GM12878 (cell line): ENCODE data around the gene GABRB1. TPM values are rescaled to one million over a fixed set of nuclear protein-coding genes. Genes with fewer than 3 reads are reported as not detected.

Experiments used
- ATAC-seq: fragments of 200-7000 bp; cut with Tn5 transposase; 3 replicates; pipeline ENCODE4 v1.9.1; 2020; ENCODE audit warnings: mild to moderate bottlenecking, moderate library complexity
- BruUV-seq: library from RNA; stranded (reverse); fragments of 400-500 nt; replicated peaks from 2 replicates; lab custom pipeline; 2021; lab: Mats Ljungman, UMichigan
- CTCF ChIA-PET: fragments of 300-600 bp; sonication (Branson Sonifier 250); formaldehyde crosslinking; extraction: SDS; loops from one replicate; lab custom pipeline; 2021; ENCODE audit warnings: inconsistent platforms; lab: Yijun Ruan, JAX
- POLR2A ChIA-PET: fragments of 350-600 bp; formaldehyde crosslinking; extraction: SDS; loops from one replicate; lab custom pipeline; 2021; ENCODE audit warnings: inconsistent platforms; lab: Charles Lee
- RAD21 ChIA-PET: fragments of 300-600 bp; sonication (Branson Sonifier 250); formaldehyde crosslinking; loops from one replicate; lab custom pipeline; 2023; ENCODE audit warnings: antibody characterized with exemption; ENCODE audit not compliant: unreplicated experiment; lab: Charles Lee
- SMC1A ChIA-PET: fragments of 300-600 bp; sonication (Branson Sonifier 250); formaldehyde crosslinking; loops from one replicate; lab custom pipeline; 2023; ENCODE audit not compliant: unreplicated experiment, uncharacterized antibody; lab: Charles Lee
- DNase-seq: peaks from one replicate; pipeline ENCODE4 v3.0.0-alpha.2; 2011; ENCODE audit warnings: low read depth, low spot score
- FAIRE-seq: peaks from 3 replicates; lab custom pipeline; 2011; peaks lifted over from hg19 to GRCh38; lab: Jason Lieb, UNC
- H2AFZ ChIP-seq: 2 replicates; pipeline ENCODE4 v1.6.0; 2011; ENCODE audit warnings: low read depth, low read length, control low read depth; ENCODE audit not compliant: control insufficient read depth
- H3K27ac ChIP-seq: 2 replicates; pipeline ENCODE4 v1.5.1; 2011; ENCODE audit warnings: control low read depth; ENCODE audit not compliant: control insufficient read depth, insufficient read depth
- H3K27me3 ChIP-seq, 2 experiments: replicated peaks in 1 of 2; 2 replicates each; pipeline versions ENCODE4 v1.6.0 to v1.6.1; 2011; ENCODE audit warnings: low read length in 1 of 2; ENCODE audit not compliant: control insufficient read depth in 2 of 2, insufficient read depth in 2 of 2
- H3K36me3 ChIP-seq, 2 experiments: 2 replicates each; pipeline ENCODE4 v1.5.1; 2011; ENCODE audit warnings: low read length in 1 of 2; ENCODE audit not compliant: control insufficient read depth in 2 of 2, insufficient read depth in 2 of 2
- H3K4me1 ChIP-seq: 2 replicates; pipeline ENCODE4 v1.6.1; 2011; ENCODE audit warnings: mild to moderate bottlenecking, low read length, moderate library complexity, mixed read lengths; ENCODE audit not compliant: control insufficient read depth, insufficient read depth
- H3K4me2 ChIP-seq: 2 replicates; pipeline ENCODE4 v1.6.0; 2011; ENCODE audit warnings: control low read depth; ENCODE audit not compliant: control insufficient read depth, insufficient read depth
- H3K4me3 ChIP-seq: fragments of 200-600 bp; sonication (generic); 2 replicates; pipeline ENCODE4 v1.5.1; 2016
- H3K79me2 ChIP-seq: 2 replicates; pipeline ENCODE4 v1.6.0; 2011; ENCODE audit warnings: low read length; ENCODE audit not compliant: control insufficient read depth, insufficient read depth
- H3K9ac ChIP-seq: 2 replicates; pipeline ENCODE4 v1.8.0; 2011; ENCODE audit warnings: low read length, control low read depth, mixed read lengths; ENCODE audit not compliant: control insufficient read depth, insufficient read depth
- H3K9me3 ChIP-seq: replicated peaks from 3 replicates; pipeline ENCODE4 v1.5.1; 2011; ENCODE audit warnings: mild to moderate bottlenecking, low read length; ENCODE audit not compliant: control insufficient read depth, insufficient read depth
- H4K20me1 ChIP-seq: 2 replicates; pipeline ENCODE4 v1.6.0; 2011; ENCODE audit not compliant: control insufficient read depth, insufficient read depth
- CBX5 ChIP-seq: sonication (generic); IDR thresholded peaks from 2 replicates; pipeline ENCODE4 v1.6.1; 2016; ENCODE audit warnings: low read depth, moderate library complexity, mild to moderate bottlenecking, inconsistent platforms
- CTCF ChIP-seq, 3 experiments: IDR thresholded peaks in 2 of 3; conservative IDR thresholded peaks in 1 of 3; 2 replicates each; pipeline ENCODE4 v1.5.1; 2011; ENCODE audit warnings: low read depth in 3 of 3, low read length in 3 of 3, mild to moderate bottlenecking in 3 of 3, control low read depth in 2 of 3, moderate library complexity in 2 of 3, inconsistent platforms in 1 of 3, mixed read lengths in 1 of 3; ENCODE audit not compliant: control insufficient read depth in 2 of 3, insufficient read depth in 1 of 3; ENCODE audit errors: extremely low read depth in 1 of 3
- E4F1 ChIP-seq: fragments of 450-650 bp; IDR thresholded peaks from 2 replicates; pipeline ENCODE4 v1.6.1; 2018; ENCODE audit warnings: borderline replicate concordance, mild to moderate bottlenecking; ENCODE audit not compliant: partially characterized antibody
- MAX ChIP-seq: IDR thresholded peaks from 2 replicates; pipeline ENCODE4 v1.6.1; 2012; ENCODE audit warnings: low read depth, low read length, improper control_type of control experiment
- NFYA ChIP-seq: IDR thresholded peaks from 2 replicates; pipeline ENCODE4 v1.6.1; 2011; ENCODE audit warnings: low read depth, mild to moderate bottlenecking, low read length, improper control_type of control experiment, borderline replicate concordance
- NR2C2 ChIP-seq: IDR thresholded peaks from 2 replicates; pipeline ENCODE4 v1.6.1; 2011; ENCODE audit warnings: borderline replicate concordance, low read depth; ENCODE audit not compliant: control insufficient read depth, insufficient read length
- RB1 ChIP-seq: fragments of 450-650 bp; formaldehyde crosslinking; IDR thresholded peaks from 2 replicates; pipeline ENCODE4 v1.6.1; 2017; ENCODE audit warnings: mild to moderate bottlenecking, borderline replicate concordance
- SIX5 ChIP-seq: IDR thresholded peaks from 2 replicates; pipeline ENCODE4 v1.6.1; 2011; ENCODE audit warnings: mild to moderate bottlenecking, low read depth, low read length, moderate library complexity; ENCODE audit not compliant: severe bottlenecking
- SMAD5 ChIP-seq: IDR thresholded peaks from 2 replicates; pipeline ENCODE4 v1.6.1; 2016; ENCODE audit warnings: antibody characterized with exemption, low read depth
- SUPT20H ChIP-seq: IDR thresholded peaks from 2 replicates; pipeline ENCODE4 v1.6.1; 2011; ENCODE audit warnings: low read depth, mild to moderate bottlenecking, low read length, moderate library complexity, borderline replicate concordance; ENCODE audit not compliant: control insufficient read depth
- SUZ12 ChIP-seq: fragments of 200-600 bp; sonication (generic); IDR thresholded peaks from one replicate; pipeline ENCODE4 v1.6.1; 2018; ENCODE audit warnings: antibody characterized with exemption, mild to moderate bottlenecking; ENCODE audit not compliant: unreplicated experiment
- TBL1XR1 ChIP-seq: IDR thresholded peaks from 2 replicates; pipeline ENCODE4 v1.6.1; 2012; ENCODE audit warnings: low read depth, low read length, improper control_type of control experiment
- ZBTB40 ChIP-seq: fragments of 450-650 bp; IDR thresholded peaks from 2 replicates; pipeline ENCODE4 v1.6.1; 2016; ENCODE audit warnings: mild to moderate bottlenecking, moderate library complexity, borderline replicate concordance
- WGBS: methylation state at CpG from one replicate; pipeline ENCODE4 v1.1.6; 2016; ENCODE audit warnings: low lambda C conversion rate; ENCODE audit not compliant: insufficient replicate concordance, insufficient coverage; ENCODE audit errors: missing lambda C conversion rate; 5-methylcytosine and 5-hydroxymethylcytosine counted together
- in situ Hi-C: fragments of 300-500 bp; cut with MboI; formaldehyde crosslinking; loops from 9 replicates; pipeline ENCODE4 v1.14.3; 2018; ENCODE audit warnings: mixed read lengths
- intact Hi-C: fragments of 100-400 bp; cut with micrococcal nuclease; formaldehyde crosslinking; loops from one replicate; pipeline ENCODE4 v1.14.2; 2022; ENCODE audit not compliant: unreplicated experiment
- polyA plus RNA-seq, 11 experiments: library from polyadenylated mRNA; depleted of rRNA in 4 of 11; unstranded in 6 of 11; stranded (reverse) in 5 of 11; fragments of >200 nt; fragmentation: Nextera tagmentation in 4 of 11; fragmentation: Illumina TruSeq in 1 of 11; extraction: Ambion mirVana in 4 of 11; extraction: Trizol in 1 of 11; gene quantifications; 1 replicate in 1 of 11; 2 replicates in 10 of 11; pipeline versions ENCODE4 v1.2.1 to v1.2.3, GENCODE V29; 2011 to 2016; ENCODE audit warnings: inconsistent platforms in 2 of 11, missing spikeins in 2 of 11, low read depth in 1 of 11
- total RNA-seq, 4 experiments: library from RNA; depleted of rRNA in 3 of 4; stranded (reverse); fragments of >200 nt in 3 of 4; fragmentation: Illumina TruSeq in 1 of 4; extraction: Trizol in 1 of 4; gene quantifications; 2 replicates each; pipeline versions ENCODE4 v1.2.1 to v1.2.3, GENCODE V29; 2013 to 2021

GABRB1 gene
- total and polyA plus RNA-seq, 10 of the 15 experiments (the other 5 are each of a cell fraction or from before 2014, with no cell fraction given), result 0.13 to 0.92 TPM; not detected in 8

GRCh38 chr4:46984781-46985180, 46.6 kb upstream of the GABRB1 start:
- RAD21 ChIA-PET, result no interaction called here
- intact Hi-C loops (no loop called here), in situ Hi-C loops (no loop called here)
- H3K79me2 ChIP-seq, result no peaks in the 10 kb centered on the region
- H3K4me1 ChIP-seq, result no peaks in the 10 kb centered on the region
- H3K9ac ChIP-seq, result no peak overlapping the region
- no peaks in the 10 kb centered on the region for H3K27me3 ChIP-seq
- H3K4me3 ChIP-seq, result no peak overlapping the region
- H2AFZ ChIP-seq, result no peak overlapping the region
- DNase-seq (no peak), FAIRE-seq (no peak), ATAC-seq (no peak)
- 4% methylated on average over 1 of the region's 1 CpG for WGBS
- no TSS peak for BruUV-seq
- no peak overlapping the region for H3K27ac ChIP-seq
- no peaks in the 10 kb centered on the region for H4K20me1 ChIP-seq
- POLR2A ChIA-PET, result no interaction called here
- SMC1A ChIA-PET, result no interaction called here
- CTCF ChIA-PET, result no interaction called here
- no peak overlapping the region for H3K4me2 ChIP-seq
- no peaks in the 10 kb centered on the region for H3K9me3 ChIP-seq
- H3K36me3 ChIP-seq, result no peaks in the 10 kb centered on the region
- TF ChIP-seq CBX5 (no peak), SUZ12 (no peak), CTCF (IDR thresholded peaks at IDR 0.05 in 2 of 3, conservative IDR thresholded peaks at IDR 0.05 in 1 of 3; ENCODE audit: control insufficient read depth in 2 of 3, extremely low read depth in 1 of 3, insufficient read depth in 1 of 3, low read depth in 3 of 3, low read length in 3 of 3) (no peak), RB1 (no peak), SUPT20H (no peak), E4F1 (no peak), NFYA (no peak), TBL1XR1 (no peak), NR2C2 (no peak), SMAD5 (no peak), ZBTB40 (no peak), SIX5 (no peak), MAX (no peak)
